GM15510 (cell line): ENCODE measurements around the gene FBLN1.

Experiments
- POLR2A ChIP-seq: IDR thresholded peaks from 3 replicates; pipeline ENCODE4 v1.6.1; 2011; ENCODE audit warnings: borderline replicate concordance; ENCODE audit not compliant: insufficient read length; ENCODE audit errors: extremely low read depth

FBLN1 gene

GRCh38 chr22:45510376-45511232, 7.9 kb downstream of the FBLN1 start:
- no peak for TF ChIP-seq POLR2A

DNA sequence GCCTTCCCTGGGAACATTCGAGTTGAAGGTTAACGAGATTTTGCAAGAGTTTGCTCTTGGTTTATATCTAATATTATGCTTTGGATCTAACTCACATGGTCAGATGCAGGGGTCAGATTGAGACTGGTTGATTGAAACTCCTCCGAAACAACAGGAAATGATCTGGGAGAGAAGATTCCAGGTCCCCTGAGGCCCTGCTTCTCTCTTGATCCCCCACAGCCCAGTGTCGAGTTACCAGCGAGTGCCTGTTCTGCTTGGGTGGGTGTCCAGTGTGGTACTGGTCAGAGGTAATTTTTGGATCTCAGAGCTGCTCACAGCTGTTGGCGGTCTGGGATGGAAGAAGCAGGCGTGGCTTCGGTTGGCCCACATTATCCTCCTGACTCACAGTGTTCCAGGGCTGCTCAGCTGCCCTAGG, 9.2 kb downstream of the FBLN1 start:
- TF ChIP-seq POLR2A: no peak

- no peak for TF ChIP-seq POLR2A
Measured at GRCh38 chr22:45512363-45512762, 9.7 kb downstream of the FBLN1 start.

DNA sequence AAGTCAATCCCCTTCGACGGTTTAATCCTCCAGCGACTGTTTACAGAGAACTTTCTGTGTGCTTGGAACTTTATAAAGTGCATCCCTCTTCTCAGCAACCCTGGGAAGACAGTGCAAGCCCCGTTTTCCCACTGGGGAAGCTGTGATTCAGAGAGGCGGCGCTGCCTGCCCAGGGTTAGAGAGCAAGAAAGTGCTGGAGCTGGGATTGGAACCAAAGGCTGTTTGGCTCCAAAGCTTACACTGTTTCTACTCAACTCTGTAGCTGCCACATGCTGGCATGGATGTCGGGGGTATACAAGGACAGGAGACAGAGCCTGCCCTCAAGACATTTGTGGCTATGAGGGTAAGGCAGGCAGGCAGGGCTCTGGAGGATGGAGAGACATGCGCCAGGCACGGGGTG, 13.0 kb downstream of the FBLN1 start:
- TF ChIP-seq POLR2A: no peak

DNA sequence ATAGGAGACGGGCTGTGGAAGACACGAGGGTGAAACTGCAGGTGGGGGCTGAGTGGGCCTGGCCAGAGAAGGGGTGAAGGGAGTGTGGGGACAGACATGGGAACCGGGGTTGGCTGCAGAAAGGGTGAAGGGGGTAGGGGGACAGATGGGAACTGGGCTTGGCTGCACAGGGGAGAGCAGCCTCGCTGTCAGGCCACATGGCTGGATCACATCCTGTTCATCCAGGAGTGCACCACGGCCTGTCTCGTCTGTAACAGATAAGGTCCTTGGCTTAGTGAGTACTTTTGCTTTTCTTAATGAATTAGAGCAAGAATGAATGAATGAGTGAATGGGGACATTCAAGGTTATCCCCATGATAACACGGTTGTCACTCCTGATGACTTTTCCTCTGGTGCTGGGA, 13.5 kb downstream of the FBLN1 start:
- no peak for TF ChIP-seq POLR2A

DNA sequence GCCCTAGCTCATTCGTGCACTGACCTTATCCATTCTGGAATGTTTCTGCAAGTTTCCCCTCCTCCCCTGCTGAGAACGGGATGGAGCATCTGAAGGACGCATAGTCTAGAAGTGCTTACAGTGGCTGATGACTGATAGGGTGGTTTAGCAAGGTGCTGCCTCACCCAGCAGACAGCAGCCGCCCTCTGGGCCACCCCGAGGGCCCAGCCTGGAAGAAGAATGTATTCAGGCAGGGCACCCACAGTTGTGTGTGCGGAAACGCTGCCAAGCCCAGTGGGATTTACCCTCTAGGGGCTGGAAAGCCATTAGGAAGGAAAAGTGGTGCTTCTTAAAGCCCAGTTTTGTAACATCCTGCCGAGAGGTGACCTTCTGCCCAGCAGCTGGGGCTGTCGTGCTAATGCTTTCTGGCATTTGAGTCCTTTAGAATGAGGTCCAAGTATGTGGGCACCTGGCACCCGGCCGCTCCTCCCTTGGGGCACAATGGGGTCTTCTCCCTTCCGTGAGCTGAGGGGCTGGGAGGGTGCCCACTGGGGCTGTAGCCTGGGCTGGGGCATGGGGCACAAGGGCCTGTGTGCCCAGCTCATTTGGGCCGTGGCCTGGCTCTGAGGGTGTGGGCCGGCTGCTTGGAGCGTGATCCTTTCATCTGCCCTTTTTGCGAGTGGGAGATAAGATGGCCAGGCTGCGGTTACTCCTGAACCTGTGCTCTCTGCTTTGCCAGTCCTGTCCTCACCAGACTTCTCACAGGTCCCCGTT, 14.4 kb downstream of the FBLN1 start:
- no peak for TF ChIP-seq POLR2A

DNA sequence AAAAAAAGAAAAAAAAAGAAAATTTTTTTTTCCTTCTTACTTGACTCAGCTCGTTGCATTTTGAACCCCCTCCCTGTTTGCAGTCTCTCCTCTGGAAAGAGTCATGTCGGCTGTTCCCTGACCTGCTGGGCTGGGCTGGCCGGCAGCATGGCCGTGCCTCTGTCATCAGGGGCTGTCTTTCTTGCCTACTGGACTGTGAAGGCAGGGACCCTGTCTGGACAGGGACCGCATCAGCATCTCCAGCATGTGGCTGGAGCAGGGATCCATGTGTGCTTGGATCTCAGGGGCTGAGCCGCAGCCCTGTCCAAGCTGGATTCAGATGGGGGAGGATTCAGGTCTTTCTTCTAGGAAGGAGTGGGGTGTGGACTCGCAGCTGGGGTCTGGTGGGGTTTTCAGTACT, 15.5 kb downstream of the FBLN1 start:
- TF ChIP-seq POLR2A: no peak

GRCh38 chr22:45518580-45518991, 15.9 kb downstream of the FBLN1 start:
- TF ChIP-seq POLR2A: no peak

- no peak for TF ChIP-seq POLR2A
Measured at GRCh38 chr22:45521178-45521577, 18.5 kb downstream of the FBLN1 start.

- TF ChIP-seq POLR2A: no peak
Measured at GRCh38 chr22:45522462-45522861, 19.8 kb downstream of the FBLN1 start.

DNA sequence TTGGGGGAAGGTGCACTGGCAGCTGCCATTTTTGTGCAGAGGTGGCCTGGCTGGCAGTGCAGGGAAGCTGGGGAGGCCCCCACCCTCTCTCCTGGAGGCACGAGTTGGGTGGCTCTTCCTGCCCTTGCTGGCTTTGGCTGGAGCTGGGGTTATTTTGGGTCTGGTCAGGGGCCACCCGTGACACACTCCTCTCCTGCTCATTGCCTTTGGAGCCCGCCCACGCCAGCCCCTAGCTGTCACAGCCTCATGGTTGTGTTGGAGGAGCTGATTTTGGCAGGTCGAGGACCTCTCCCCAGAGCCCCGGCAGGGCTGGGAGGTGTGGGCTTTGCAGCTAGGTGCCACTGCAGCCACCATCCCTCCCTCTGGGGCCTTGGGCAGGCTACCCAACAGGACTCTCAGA, 21.5 kb downstream of the FBLN1 start:
- TF ChIP-seq POLR2A: no peak

DNA sequence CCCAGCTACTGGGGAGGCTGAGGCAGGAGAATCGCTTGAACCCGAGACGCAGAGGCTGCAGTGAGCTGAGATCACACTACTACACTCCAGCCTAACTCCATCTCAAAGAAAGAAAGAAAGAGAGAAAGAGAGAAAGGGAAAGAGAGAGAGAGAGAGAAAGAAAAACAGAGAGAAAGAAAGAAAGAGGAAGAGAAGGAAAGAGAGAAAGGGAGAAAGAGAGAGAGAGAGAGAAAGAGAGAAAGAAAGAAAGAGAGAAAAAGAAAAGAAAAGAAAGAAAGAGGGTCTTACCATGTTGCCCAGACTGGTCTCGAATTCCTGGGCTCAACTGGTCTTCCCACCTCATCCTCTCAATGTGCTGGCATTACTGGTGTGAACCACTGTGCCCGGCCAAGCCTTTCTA, 22.3 kb downstream of the FBLN1 start:
- TF ChIP-seq POLR2A: no peak

DNA sequence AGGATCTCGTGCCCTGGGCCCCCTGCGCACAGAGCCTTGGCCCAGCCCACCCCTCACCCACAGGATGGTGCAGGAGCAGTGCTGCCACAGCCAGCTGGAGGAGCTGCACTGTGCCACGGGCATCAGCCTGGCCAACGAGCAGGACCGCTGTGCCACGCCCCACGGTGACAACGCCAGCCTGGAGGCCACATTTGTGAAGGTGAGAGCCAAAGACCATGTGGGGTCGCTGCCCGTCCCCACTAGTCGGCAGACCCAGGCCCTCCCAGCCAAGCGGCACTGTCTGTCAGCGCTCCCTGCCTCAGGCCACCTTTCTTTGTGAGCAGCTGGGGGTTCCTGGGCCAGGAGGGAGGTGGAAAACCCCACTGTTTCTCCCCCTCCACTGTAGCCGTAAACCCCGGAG, 22.8 kb downstream of the FBLN1 start:
- no peak for TF ChIP-seq POLR2A

GRCh38 chr22:45526281-45526680, 23.6 kb downstream of the FBLN1 start:
- no peak for TF ChIP-seq POLR2A

- TF ChIP-seq POLR2A: no peak
Measured at GRCh38 chr22:45526768-45527360, 24.2 kb downstream of the FBLN1 start.
